Psoas muscle (tissue), 8 donors: ENCODE results near the gene ANKRD34C. TPM values are rescaled to one million over a fixed set of nuclear protein-coding genes. Genes with fewer than 3 reads are reported as not detected.

Source experiments
- ATAC-seq, 4 donors: fragments of 200-7000 bp; cut with Tn5 transposase; one replicate each; pipeline ENCODE4 v1.9.1; 2020; ENCODE audit warnings: moderate library complexity in 3 of 4, mild to moderate bottlenecking in 2 of 4
- DNase-seq, 2 donors: peaks; one replicate each; pipeline ENCODE4 v3.0.0-alpha.2; 2020
- H3K27ac ChIP-seq: fragments of 200-600 bp; one replicate; pipeline ENCODE4 v1.8.0; 2022
- H3K27me3 ChIP-seq, 3 donors: fragments of 200-600 bp in 1 of 3; one replicate each; pipeline versions ENCODE4 v1.6.1 to v1.8.0; 2013 to 2022; ENCODE audit warnings: low read length in 2 of 3, mild to moderate bottlenecking in 2 of 3, moderate library complexity in 1 of 3; ENCODE audit not compliant: insufficient read depth in 3 of 3
- H3K36me3 ChIP-seq, 2 donors: fragments of 200-600 bp in 1 of 2; one replicate each; pipeline versions ENCODE4 v1.6.1 to v1.8.0; 2013 to 2022; ENCODE audit warnings: low read depth in 1 of 2, mild to moderate bottlenecking in 1 of 2, moderate library complexity in 1 of 2; ENCODE audit not compliant: insufficient read depth in 1 of 2
- H3K4me1 ChIP-seq: fragments of 200-600 bp; one replicate; pipeline ENCODE4 v1.8.0; 2022
- H3K4me3 ChIP-seq: fragments of 200-600 bp; one replicate; pipeline ENCODE4 v1.8.0; 2022; ENCODE audit warnings: mild to moderate bottlenecking
- H3K9me3 ChIP-seq: fragments of 200-600 bp; one replicate; pipeline ENCODE4 v1.8.0; 2022
- CTCF ChIP-seq: fragments of 200-600 bp; IDR thresholded peaks from one replicate; pipeline ENCODE4 v1.8.0; 2022; ENCODE audit warnings: antibody characterized with exemption
- WGBS, 3 donors: extraction: QIAGEN DNeasy Blood & Tissue Kit; methylation state at CpG; one replicate each; pipeline versions ENCODE4 v1.1.6 to v1.1.7; 2013; 5-methylcytosine and 5-hydroxymethylcytosine counted together
- intact Hi-C, 2 donors: fragments of 100-400 bp; cut with DNase I; formaldehyde crosslinking; loops; one replicate each; pipeline versions ENCODE4 v1.11.0 to v1.14.2; 2022
- polyA plus RNA-seq, 3 donors: library from polyadenylated mRNA; stranded (reverse); fragments of 200-250 nt; gene quantifications; one replicate each; pipeline ENCODE4 v1.2.3, GENCODE V29; 2013
- total RNA-seq, 4 donors: library from RNA; stranded (reverse); fragmentation: NEBNext Ultra II Directional in 2 of 4; extraction: Animal tissue kit (Norgen Biotek cat#: 25700) in 2 of 4; gene quantifications; one replicate each; pipeline versions ENCODE4 v1.2.1 to v1.2.4, GENCODE V29; 2021 to 2023
- donor health status: healthy with polysubstance abuse.
- donor health status: DM: no; HTN: no; CAD: no; lungs with moderate emphysema.
- donor health status: Bipolar disorder and iron deficiency.
- donor health status: healthy.
- donor health status: DM: yes; HTN: yes; CAD: no.
- donor health status: DM: no; HTN: no; CAD: no.
- donor health status: DM: no; HTN: no; CAD: no.
- donor health status: DM: yes; HTN: yes; CAD: no.

ANKRD34C gene
- total and polyA plus RNA-seq, 7 donors: 0.01 to 0.03 TPM; not detected in 5

- H3K27ac ChIP-seq: no peak overlapping the region
- ATAC-seq: no peak
- TF ChIP-seq CTCF: no peak
- DNase-seq: no peak
- no peaks in the 10 kb centered on the region for H3K4me1 ChIP-seq
- WGBS, 3 donors: 70 to 76% (median 74%) methylated on average over 5 of the region's 5 CpGs
- intact Hi-C loops: no loop called here
- H3K9me3 ChIP-seq: no peaks in the 10 kb centered on the region
- no peaks in the 10 kb centered on the region for H3K36me3 ChIP-seq
- no peak overlapping the region for H3K4me3 ChIP-seq
- no peaks in the 10 kb centered on the region for H3K27me3 ChIP-seq
Observed at GRCh38 chr15:79244876-79245275, 37.6 kb upstream of the ANKRD34C start.

- Histone ChIP-seq H3K4me3 (no peak overlapping the region), H3K27me3 (no peaks in the 10 kb centered on the region), H3K36me3 (no peaks in the 10 kb centered on the region), H3K27ac (no peak overlapping the region), H3K9me3 (no peaks in the 10 kb centered on the region), H3K4me1 (no peaks in the 10 kb centered on the region)
- no peak for TF ChIP-seq CTCF
- no peak for ATAC-seq
- intact Hi-C loops: no loop called here
- 68 to 74% (median 72%) methylated on average over 2 of the region's 2 CpGs for WGBS, 3 donors
- DNase-seq: no peak
Observed at GRCh38 chr15:79248183-79248582, 34.3 kb upstream of the ANKRD34C start.

GRCh38 chr15:79257454-79257853 lies 25.1 kb upstream of the ANKRD34C start:
- intact Hi-C loops: no loop called here
- Histone ChIP-seq H3K4me1 (no peaks in the 10 kb centered on the region), H3K36me3 (no peaks in the 10 kb centered on the region), H3K9me3 (no peaks in the 10 kb centered on the region), H3K27ac (no peak overlapping the region), H3K4me3 (no peak overlapping the region), H3K27me3 (no peaks in the 10 kb centered on the region)
- no peak for TF ChIP-seq CTCF
- WGBS, 3 donors: 76 to 81% (median 78%) methylated on average over 8 of the region's 8 CpGs
- no peak for ATAC-seq
- DNase-seq: no peak

- intact Hi-C loops: no loop called here
Observed at GRCh38 chr15:79261836-79262235, 20.7 kb upstream of the ANKRD34C start.

More at GRCh38 chr15:79261836-79262235, 20.7 kb upstream of the ANKRD34C start:
- ATAC-seq (no peak), DNase-seq (no peak)
- H3K36me3 ChIP-seq: no peaks in the 10 kb centered on the region
- no peak for TF ChIP-seq CTCF
- H3K9me3 ChIP-seq: no peaks in the 10 kb centered on the region
- no peaks in the 10 kb centered on the region for H3K27me3 ChIP-seq
- H3K4me3 ChIP-seq: no peak overlapping the region
- 95 to 100% (median 98%) methylated on average over 1 of the region's 1 CpG for WGBS, 3 donors
- no peaks in the 10 kb centered on the region for H3K4me1 ChIP-seq
- no peak overlapping the region for H3K27ac ChIP-seq
